ENCODE data around the gene PLIN3. TPM values are rescaled to one million over a fixed set of nuclear protein-coding genes. Genes with fewer than 3 reads are reported as not detected.
A peak's percentile ranks its signal among the peaks of the same experiment; 100 is the strongest.

PLIN3 gene
- total and polyA plus RNA-seq, 9 of the 15 experiments (the other 6 are each of a cell fraction or from before 2014, with no cell fraction given): 7.5 to 75.6 (median 43.1) TPM

- TF ChIP-seq, protein P1, sequence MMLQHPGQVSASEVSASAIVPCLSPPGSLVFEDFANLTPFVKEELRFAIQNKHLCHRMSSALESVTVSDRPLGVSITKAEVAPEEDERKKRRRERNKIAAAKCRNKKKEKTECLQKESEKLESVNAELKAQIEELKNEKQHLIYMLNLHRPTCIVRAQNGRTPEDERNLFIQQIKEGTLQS (IDR thresholded peaks at IDR 0.05): peak; percentile 37; the same call in 1 of the 2 replicates
- TF ChIP-seq, protein P1 (CRISPR knock-in tag; conservative IDR thresholded peaks at IDR 0.05): no peak
- TF ChIP-seq CHD4 (IDR thresholded peaks at IDR 0.05; ENCODE audit: insufficient read depth, insufficient replicate concordance, low read depth, low read length, poor library complexity, severe bottlenecking): peak; percentile 74
- TF ChIP-seq HCFC1 (IDR thresholded peaks at IDR 0.05; ENCODE audit: low read depth, low read length): 0 out of 2 replicates have a peak, but pooled peaks have one; percentile 15
- TF ChIP-seq GMEB1 (CRISPR knock-in tag; IDR thresholded peaks at IDR 0.05): peak; percentile 39; the same call in 1 of the 2 replicates
- TF ChIP-seq EP400 (IDR thresholded peaks at IDR 0.05): peak; percentile 69
- peak; percentile 50; the same call in 1 of the 2 replicates for TF ChIP-seq FOXK1 (CRISPR knock-in tag; IDR thresholded peaks at IDR 0.05; ENCODE audit: borderline replicate concordance)
- peak; percentile 65; the same call in 1 of the 2 replicates for TF ChIP-seq ZNF263 (CRISPR knock-in tag; IDR thresholded peaks at IDR 0.05; ENCODE audit: borderline replicate concordance)
- TF ChIP-seq MBD2 (IDR thresholded peaks at IDR 0.05; ENCODE audit: borderline replicate concordance, low read depth): 0 out of 2 replicates have a peak, but pooled peaks have one; percentile 27
- TF ChIP-seq POLR2AphosphoS5 (IDR thresholded peaks at IDR 0.05; ENCODE audit: control insufficient read depth, insufficient read depth, low read depth, low read length): 0 out of 2 replicates have a peak, but pooled peaks have one; percentile 22
- peak; percentile 44 for TF ChIP-seq JUND (IDR thresholded peaks at IDR 0.05; ENCODE audit: borderline replicate concordance, low read depth, low read length)
- no peak; the same call in 2 of the 3 replicates for TF ChIP-seq JUND (tag; IDR thresholded peaks at IDR 0.05; ENCODE audit: borderline replicate concordance, low read depth, low read length)
- no peak for TF ChIP-seq SAP30 (IDR thresholded peaks at IDR 0.05; ENCODE audit: borderline replicate concordance, insufficient read depth, low read depth, low read length, poor library complexity, severe bottlenecking)
- TF ChIP-seq KDM5B (IDR thresholded peaks at IDR 0.05; ENCODE audit: insufficient replicate concordance, low read depth, low read length): peak; percentile 71
- no peak for TF ChIP-seq ZNF778 (CRISPR knock-in tag; IDR thresholded peaks at IDR 0.05)
- TF ChIP-seq RB1 (IDR thresholded peaks at IDR 0.05; ENCODE audit: low read depth): peak; percentile 63; the same call in 1 of the 2 replicates
- TF ChIP-seq, protein P2, sequence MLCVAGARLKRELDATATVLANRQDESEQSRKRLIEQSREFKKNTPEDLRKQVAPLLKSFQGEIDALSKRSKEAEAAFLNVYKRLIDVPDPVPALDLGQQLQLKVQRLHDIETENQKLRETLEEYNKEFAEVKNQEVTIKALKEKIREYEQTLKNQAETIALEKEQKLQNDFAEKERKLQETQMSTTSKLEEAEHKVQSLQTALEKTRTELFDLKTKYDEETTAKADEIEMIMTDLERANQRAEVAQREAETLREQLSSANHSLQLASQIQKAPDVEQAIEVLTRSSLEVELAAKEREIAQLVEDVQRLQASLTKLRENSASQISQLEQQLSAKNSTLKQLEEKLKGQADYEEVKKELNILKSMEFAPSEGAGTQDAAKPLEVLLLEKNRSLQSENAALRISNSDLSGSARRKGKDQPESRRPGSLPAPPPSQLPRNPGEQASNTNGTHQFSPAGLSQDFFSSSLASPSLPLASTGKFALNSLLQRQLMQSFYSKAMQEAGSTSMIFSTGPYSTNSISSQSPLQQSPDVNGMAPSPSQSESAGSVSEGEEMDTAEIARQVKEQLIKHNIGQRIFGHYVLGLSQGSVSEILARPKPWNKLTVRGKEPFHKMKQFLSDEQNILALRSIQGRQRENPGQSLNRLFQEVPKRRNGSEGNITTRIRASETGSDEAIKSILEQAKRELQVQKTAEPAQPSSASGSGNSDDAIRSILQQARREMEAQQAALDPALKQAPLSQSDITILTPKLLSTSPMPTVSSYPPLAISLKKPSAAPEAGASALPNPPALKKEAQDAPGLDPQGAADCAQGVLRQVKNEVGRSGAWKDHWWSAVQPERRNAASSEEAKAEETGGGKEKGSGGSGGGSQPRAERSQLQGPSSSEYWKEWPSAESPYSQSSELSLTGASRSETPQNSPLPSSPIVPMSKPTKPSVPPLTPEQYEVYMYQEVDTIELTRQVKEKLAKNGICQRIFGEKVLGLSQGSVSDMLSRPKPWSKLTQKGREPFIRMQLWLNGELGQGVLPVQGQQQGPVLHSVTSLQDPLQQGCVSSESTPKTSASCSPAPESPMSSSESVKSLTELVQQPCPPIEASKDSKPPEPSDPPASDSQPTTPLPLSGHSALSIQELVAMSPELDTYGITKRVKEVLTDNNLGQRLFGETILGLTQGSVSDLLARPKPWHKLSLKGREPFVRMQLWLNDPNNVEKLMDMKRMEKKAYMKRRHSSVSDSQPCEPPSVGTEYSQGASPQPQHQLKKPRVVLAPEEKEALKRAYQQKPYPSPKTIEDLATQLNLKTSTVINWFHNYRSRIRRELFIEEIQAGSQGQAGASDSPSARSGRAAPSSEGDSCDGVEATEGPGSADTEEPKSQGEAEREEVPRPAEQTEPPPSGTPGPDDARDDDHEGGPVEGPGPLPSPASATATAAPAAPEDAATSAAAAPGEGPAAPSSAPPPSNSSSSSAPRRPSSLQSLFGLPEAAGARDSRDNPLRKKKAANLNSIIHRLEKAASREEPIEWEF (CRISPR knock-in tag; IDR thresholded peaks at IDR 0.05): no peak
- no peak for TF ChIP-seq TCF3 (CRISPR knock-in tag; IDR thresholded peaks at IDR 0.05)
Observed at GRCh38 chr19:4831304-4831978, 36.0 kb downstream of the PLIN3 start, which contains the start of gene TICAM1 (continued).

Data from K562 (cell line).